Activated B cell treated with CpG ODN at 0.5 μM for 24 hours (primary cell): Measurements from ENCODE around the gene ARHGAP9. TPM values are rescaled to one million over a fixed set of nuclear protein-coding genes. Genes with fewer than 3 reads are reported as not detected.
A peak's percentile ranks its signal among the peaks of the same experiment; 100 is the strongest.

Experiments used
- ATAC-seq: fragments of 200-7000 bp; cut with Tn5 transposase; one replicate; pipeline ENCODE4 v1.10.0; 2021; ENCODE audit warnings: low read depth, mild to moderate bottlenecking, moderate library complexity
- CTCF ChIA-PET: fragments of 350-600 bp; sonication (Branson Sonifier 250); formaldehyde crosslinking; loops from one replicate; lab custom pipeline; 2021; ENCODE audit warnings: antibody characterized with exemption; lab: Charles Lee
- POLR2A ChIA-PET: fragments of 350-600 bp; sonication (Branson Sonifier 250); formaldehyde crosslinking; loops from one replicate; lab custom pipeline; 2021; ENCODE audit warnings: antibody characterized with exemption; lab: Charles Lee
- DNase-seq: peaks from one replicate; pipeline ENCODE4 v3.0.0; 2022
- H3K27ac Mint-ChIP-seq: one replicate; pipeline ENCODE4 v1.8.0; 2020; ENCODE audit warnings: mixed read lengths
- H3K27me3 Mint-ChIP-seq: one replicate; pipeline ENCODE4 v1.8.0; 2021; ENCODE audit warnings: mixed read lengths
- H3K36me3 Mint-ChIP-seq: one replicate; pipeline ENCODE4 v1.8.0; 2021; ENCODE audit warnings: low read depth, mixed read lengths
- H3K4me1 Mint-ChIP-seq: one replicate; pipeline ENCODE4 v1.8.0; 2021; ENCODE audit warnings: mixed read lengths
- H3K4me3 Mint-ChIP-seq: one replicate; pipeline ENCODE4 v1.8.0; 2020; ENCODE audit warnings: mild to moderate bottlenecking, mixed read lengths
- H3K9me3 Mint-ChIP-seq: one replicate; pipeline ENCODE4 v1.8.0; 2020; ENCODE audit warnings: mixed read lengths
- CTCF ChIP-seq: fragments of 200-600 bp; IDR thresholded peaks from one replicate; pipeline ENCODE4 v1.8.0; 2022; ENCODE audit warnings: antibody characterized with exemption, mild to moderate bottlenecking
- intact Hi-C: fragments of 100-400 bp; cut with micrococcal nuclease; formaldehyde crosslinking; loops from one replicate; pipeline ENCODE4 v1.15.1; 2024
- total RNA-seq: library from RNA; stranded (reverse); gene quantifications from 2 replicates; pipeline ENCODE4 v1.2.3, GENCODE V29; 2022

The ARHGAP9 gene
- total RNA-seq, 1 donor from 2014 or later: 98.8 TPM

GRCh38 chr12:57470286-57470969 is 9.2 kb downstream of the ARHGAP9 start:
- Mint-ChIP-seq H3K27ac (no peak overlapping the region), H3K36me3 (peaks cover 65% of the 10 kb centered on the region), H3K27me3 (no peaks in the 10 kb centered on the region), H3K9me3 (no peaks in the 10 kb centered on the region), H3K4me1 (peaks cover 27% of the 10 kb centered on the region), H3K4me3 (no peak overlapping the region)
- no peak for ATAC-seq
- ChIA-PET CTCF (interaction anchor here (1.5 kb wide), 1 partner anchor 12 kb away, joined by 3 read pairs; the partner anchor contains the start of gene GLI1), POLR2A (interaction anchor here (0.8 to 1.9 kb wide), 3 partner anchors 9 to 50 kb away, joined by 3 to 5 read pairs (median 3); partner anchors contain the start of gene ARHGAP9)
- TF ChIP-seq CTCF: no peak
- intact Hi-C loops: no loop called here
- no peak for DNase-seq

GRCh38 chr12:57469296-57470164 is 10.1 kb downstream of the ARHGAP9 start:
- H3K36me3 Mint-ChIP-seq: peaks cover 60% of the 10 kb centered on the region
- no peaks in the 10 kb centered on the region for H3K9me3 Mint-ChIP-seq
- no peak overlapping the region for H3K4me3 Mint-ChIP-seq
- ATAC-seq (no peak), DNase-seq (no peak)
- POLR2A ChIA-PET: interaction anchor here (0.8 to 1.9 kb wide), 3 partner anchors 10 to 11 kb away, joined by 3 to 5 read pairs (median 3); partner anchors contain the start of genes ARHGAP9 and GLI1
- peaks cover 24% of the 10 kb centered on the region for H3K4me1 Mint-ChIP-seq
- intact Hi-C loops: no loop called here
- H3K27ac Mint-ChIP-seq: no peak overlapping the region
- TF ChIP-seq CTCF: no peak
- H3K27me3 Mint-ChIP-seq: no peaks in the 10 kb centered on the region
- CTCF ChIA-PET: interaction anchor here (1.5 kb wide), 1 partner anchor 11 kb away, joined by 3 read pairs; the partner anchor contains the start of gene GLI1

GRCh38 chr12:57467915-57468314 is 11.8 kb downstream of the ARHGAP9 start:
- Mint-ChIP-seq H3K27ac (peak overlapping the region; percentile 9), H3K4me1 (peaks cover 23% of the 10 kb centered on the region), H3K9me3 (no peaks in the 10 kb centered on the region), H3K36me3 (peaks cover 48% of the 10 kb centered on the region), H3K4me3 (no peak overlapping the region), H3K27me3 (no peaks in the 10 kb centered on the region)
- ChIA-PET POLR2A (no interaction called here), CTCF (no interaction called here)
- TF ChIP-seq CTCF: no peak
- intact Hi-C loops: no loop called here
- DNase-seq (no peak), ATAC-seq (no peak)

- ChIA-PET POLR2A (interaction anchor here (1.3 kb wide), 1 partner anchor 13 kb away, joined by 5 read pairs; the partner anchor contains the start of gene ARHGAP9), CTCF (no interaction called here)
- H3K36me3 Mint-ChIP-seq: peaks cover 46% of the 10 kb centered on the region
- ATAC-seq (no peak), DNase-seq (no peak)
- TF ChIP-seq CTCF: no peak
- peaks cover 23% of the 10 kb centered on the region for H3K4me1 Mint-ChIP-seq
- no peaks in the 10 kb centered on the region for H3K27me3 Mint-ChIP-seq
- intact Hi-C loops: no loop called here
- H3K4me3 Mint-ChIP-seq: no peak overlapping the region
- H3K9me3 Mint-ChIP-seq: no peaks in the 10 kb centered on the region
- no peak overlapping the region for H3K27ac Mint-ChIP-seq
These were observed 12.3 kb downstream of the ARHGAP9 start for GRCh38 chr12:57467212-57467874.
